IPS-NIHi7 (cell line): ENCODE results near the gene ASB10.

Experiments
- DNase-seq: peaks from one replicate; pipeline ENCODE4 v3.0.0; 2012; ENCODE audit warnings: mixed read lengths; ENCODE audit errors: extremely low spot score

ASB10 gene

DNA sequence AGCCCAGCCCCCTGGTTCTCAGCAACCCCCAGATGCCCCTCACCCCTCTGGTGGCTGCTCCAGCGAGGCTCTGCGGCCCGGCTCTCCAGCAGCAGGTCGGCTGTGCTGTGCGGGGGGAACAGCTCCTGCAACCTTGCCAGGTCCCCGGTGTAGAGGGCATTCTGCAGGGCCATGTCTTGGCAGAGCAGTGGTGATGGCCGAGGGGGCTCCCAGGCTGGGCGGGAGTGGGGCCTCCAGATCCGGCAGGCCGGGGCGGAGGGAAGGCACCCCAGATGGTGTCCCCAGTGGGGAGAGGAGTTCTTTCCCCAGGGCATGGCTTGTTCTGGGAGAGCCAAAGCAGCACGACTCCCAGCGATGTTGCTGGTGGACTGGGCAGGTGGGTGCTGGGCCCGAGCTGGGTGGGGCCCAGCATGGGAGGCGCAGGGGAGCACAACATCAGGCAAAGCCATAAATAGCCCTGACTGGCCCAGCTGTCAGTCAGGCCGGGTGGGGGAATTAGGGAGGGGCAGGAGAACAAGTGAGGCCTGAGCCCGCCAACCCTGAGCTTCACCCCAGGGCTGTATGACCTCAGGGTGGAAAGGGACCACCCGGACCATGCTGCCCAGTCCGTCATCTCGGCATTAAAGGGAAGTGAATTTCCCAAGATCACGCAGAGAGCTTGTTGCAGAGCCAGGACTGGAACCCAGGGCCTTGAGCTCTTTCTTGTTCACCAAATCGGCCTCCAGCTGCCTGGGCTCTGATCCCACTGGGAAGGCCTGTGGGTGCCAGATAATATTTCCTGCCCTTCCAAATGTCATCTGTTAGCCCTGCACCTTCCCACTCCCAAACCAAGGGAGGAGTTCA is 580 bp upstream of the ASB10 start:
- DNase-seq: no peak

DNA sequence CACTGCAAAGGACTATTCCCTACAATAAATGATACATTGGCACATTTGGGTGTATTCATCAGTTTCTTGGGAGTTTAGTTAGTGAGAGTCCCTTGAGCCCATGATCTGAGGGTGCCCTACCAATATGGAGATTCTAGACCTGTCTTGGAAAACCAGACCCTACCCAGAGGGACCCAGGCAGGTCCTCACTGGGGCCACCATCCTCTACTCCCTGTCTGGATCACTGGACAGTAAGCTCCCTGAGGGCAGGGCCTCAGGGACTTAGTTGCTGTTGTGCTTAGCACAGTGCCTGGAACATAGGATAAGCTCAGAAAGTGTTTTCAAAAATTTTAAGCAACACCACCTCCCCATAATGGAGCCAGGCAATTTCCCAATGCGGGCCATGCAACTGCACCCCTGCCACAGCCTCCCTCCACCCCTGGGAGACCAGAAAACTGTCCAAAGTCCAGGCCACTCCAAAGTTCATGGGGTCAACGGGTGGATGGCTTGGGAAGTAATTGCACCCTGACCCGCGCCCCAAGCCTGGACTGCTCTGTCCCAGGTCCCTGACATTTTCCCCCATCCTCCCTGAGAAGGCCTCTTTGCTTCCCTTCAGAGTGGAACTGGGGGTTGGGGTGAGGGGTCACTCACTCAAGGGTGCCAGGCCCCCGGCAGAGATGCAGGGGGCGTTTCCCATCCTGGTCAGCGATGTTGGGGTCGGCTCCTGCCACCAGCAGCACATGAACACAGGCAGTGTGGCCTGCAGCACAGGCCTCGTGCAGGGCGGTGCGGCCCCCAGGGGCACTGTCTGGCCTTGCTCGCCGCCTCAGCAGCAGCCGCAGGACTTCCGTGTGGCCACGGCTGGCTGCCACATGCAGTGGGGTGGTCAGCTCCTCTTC is 1.0 kb downstream of the ASB10 start:
- no peak for DNase-seq

DNA sequence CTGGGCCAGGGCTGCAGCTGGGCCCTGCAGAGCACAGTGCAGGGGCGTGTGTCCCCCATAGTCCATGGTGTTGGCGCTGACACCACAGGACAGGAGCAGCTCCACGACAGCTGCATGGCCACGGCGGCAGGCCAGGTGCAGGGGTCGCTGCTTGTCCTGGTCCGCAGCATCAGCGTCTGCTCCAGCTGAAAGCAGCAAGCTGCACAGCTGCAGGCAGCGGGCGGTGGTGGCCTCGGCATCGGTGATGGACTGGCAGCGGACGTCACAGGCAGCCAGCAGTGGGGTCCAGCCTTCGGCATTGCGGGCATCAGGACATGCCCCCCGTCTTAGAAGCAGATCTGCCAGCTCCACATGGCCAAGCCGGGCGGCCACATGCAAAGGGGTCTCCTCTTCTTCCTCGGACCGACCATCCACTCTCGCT is 6.0 kb downstream of the ASB10 start:
- DNase-seq: no peak

DNA sequence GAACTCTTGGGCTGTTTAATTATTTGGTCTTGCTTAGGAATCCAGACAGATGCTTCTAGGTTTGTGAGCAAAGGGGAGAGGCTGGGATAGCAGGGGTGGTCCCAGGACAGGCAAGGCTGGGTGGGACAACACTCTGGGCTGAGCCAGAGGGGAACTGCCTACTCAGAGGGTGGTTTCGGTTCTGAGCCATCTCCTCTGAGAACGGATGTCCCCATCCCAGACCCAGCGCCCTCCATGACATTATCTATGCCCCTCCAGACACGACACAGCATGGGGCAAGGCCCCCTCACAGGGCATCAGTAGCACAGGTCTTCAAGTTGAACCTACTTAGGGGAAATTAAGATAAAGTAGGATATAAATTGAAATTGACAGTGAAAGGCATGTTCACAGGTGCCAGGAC is 7.1 kb downstream of the ASB10 start:
- DNase-seq: no peak

DNA sequence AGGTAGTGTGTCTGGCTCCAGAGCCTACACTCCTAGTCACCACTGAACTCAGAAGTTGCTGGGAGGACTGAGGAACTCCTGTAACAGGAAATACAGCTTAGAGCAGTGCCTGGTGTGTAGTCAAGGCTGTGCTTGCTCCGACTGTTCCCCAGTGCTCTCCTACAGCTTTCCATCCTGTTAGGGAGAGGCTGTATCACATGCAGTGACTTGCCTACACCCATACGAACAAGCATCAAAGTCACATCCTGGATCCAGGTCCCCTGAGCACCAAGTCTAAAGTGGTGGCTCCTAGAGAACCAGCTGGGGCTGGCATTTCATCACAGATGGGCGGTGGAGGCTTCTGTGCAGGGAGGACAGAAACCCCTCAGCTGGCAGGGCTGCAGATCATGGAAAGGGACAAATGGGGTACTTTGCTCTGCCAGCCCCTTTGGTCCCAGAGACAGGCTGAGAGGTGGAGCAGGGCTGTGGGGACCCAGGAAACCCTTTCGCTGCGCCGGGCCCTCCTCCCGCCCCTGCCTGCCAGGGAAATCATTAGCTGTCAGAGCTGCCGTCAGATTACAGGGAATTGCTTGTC is 7.7 kb downstream of the ASB10 start:
- DNase-seq: no peak

DNA sequence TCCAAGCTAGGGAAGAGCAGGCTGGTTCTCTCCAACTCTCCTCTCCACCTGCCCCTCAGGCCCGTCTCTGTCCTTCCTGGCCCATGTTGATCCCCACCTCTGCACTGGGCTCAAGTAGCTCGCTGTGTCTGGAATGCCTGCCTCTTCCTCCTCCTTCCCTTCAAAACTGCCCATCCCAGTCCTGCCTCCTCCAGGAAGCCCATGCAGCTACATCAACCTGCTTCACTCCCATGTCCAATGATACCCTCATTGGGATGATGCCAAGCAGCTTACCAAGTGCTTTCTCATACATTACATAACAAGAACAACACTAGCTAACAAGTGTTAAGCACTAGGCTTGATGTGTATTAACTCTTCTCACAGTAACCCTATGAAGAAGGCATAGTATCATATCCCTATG is 8.2 kb downstream of the ASB10 start:
- DNase-seq: no peak

DNA sequence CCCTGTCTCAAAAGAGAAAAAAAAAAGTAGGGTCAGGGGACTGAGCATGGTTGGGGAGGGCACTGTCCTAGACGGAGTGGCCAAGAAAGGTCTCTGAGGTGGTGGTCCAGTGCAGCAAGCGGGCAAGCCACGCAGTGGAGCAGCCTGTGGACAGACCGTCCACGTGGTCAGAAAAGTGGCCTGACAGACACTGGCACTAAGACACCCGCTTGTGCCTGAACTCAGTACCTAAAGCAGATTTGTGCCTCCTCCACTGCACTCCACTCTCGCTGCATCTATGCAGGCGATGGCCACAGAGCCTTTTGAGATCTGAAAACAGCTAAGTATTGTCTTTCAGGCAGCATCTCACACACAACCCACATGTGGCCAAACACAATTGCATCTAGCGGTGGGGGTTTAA is 8.8 kb downstream of the ASB10 start:
- DNase-seq: no peak

DNA sequence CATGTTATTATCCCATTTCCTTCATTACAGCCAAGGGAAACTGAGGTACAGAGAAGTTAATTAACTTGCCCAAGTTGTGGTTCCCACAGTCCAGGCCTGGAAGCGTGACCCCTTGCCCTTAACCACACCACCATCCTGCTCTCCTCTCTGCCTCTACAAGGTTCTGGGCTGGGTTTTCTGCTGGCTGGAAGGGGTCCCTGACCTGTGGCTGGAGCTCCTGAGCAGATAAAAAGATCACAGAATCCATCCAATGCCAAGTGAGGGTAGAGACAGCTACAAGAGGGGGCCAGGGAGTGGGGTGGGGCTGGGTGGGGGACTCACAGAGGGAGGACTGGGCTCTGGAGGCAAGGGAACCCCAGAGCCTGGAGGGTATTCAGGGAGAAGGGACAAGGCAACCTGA is 9.7 kb downstream of the ASB10 start:
- no peak for DNase-seq

DNA sequence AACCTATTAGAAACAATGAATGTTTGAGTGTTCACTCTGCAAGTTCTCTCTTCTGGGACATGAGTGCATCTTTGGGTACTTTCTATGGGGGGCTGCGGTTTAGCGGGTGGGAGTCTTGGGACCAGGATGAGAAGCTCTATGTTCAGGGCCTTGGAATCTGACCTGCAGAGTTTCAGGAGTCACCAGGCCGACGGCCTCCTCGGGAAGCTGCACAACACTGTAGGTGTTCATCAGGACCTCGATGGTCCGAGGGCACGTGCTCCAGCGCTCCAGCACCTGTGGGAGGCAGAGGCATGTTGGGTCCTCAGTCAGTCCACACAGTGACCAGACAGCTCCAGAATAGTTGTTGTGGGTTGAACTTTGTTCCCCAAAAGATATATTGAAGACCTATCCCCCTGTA is 10.6 kb downstream of the ASB10 start:
- DNase-seq: no peak

DNA sequence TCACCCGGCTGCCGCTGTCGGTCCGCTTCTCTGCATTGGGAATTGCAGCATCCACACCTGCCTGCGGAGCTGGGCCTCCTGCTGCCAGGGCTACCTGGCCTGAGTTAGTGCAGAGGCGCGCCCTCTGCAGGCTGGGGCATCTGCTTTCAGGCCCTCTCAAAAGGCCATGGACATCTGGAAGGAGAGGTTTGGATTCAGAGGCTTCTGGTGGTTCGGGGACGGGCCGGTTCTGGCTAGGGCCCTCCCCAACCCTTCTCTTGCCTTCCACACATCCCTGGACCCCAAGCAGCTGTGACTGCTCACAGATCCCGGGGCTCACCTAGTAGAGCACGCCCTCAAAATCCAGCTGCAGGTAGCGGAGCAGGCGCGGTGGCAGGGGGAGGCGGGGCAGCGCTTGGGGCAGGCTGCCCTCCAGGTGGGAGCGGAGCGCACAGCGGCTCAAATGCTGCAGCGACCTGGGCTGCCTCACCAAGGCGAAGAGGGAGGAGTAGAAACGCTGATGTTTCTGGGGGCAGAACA is 11.2 kb downstream of the ASB10 start:
- peak; percentile 49 for DNase-seq

DNA sequence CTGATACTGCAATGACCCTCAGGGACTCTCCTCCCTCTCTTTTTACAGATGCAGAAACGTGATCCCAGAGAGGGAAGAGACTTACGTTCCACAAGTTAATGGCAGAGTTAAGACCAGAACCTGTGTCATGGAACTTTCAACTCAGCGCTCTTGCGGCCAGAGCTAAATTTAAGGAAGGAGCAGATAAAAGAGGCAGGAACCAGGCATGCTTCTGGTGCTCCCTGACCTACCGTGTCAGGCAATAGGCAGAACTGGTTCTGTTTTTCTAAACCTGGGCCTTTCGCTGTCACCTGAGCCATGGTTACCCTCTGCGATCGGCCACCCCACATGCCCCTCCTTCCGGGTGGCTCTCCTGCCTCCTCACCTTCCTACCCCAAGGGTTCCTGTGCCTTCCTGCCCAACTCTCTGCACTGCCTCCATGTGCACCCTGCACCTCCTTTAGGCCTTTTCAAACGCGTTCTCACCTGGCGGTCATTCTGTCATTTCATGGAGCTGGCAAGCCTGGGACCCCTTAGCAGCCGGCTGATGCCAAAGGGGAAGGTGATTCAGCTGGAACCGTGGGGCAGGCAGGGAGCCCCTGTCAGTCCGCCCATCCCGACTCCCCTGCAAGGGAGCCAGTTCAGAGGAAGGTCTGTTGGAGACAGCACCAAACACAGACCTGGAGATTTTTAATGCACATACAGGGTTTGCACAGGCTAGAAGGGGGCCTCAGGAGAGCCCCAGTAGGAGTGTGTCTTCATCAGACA is 11.8 kb downstream of the ASB10 start:
- no peak for DNase-seq

DNA sequence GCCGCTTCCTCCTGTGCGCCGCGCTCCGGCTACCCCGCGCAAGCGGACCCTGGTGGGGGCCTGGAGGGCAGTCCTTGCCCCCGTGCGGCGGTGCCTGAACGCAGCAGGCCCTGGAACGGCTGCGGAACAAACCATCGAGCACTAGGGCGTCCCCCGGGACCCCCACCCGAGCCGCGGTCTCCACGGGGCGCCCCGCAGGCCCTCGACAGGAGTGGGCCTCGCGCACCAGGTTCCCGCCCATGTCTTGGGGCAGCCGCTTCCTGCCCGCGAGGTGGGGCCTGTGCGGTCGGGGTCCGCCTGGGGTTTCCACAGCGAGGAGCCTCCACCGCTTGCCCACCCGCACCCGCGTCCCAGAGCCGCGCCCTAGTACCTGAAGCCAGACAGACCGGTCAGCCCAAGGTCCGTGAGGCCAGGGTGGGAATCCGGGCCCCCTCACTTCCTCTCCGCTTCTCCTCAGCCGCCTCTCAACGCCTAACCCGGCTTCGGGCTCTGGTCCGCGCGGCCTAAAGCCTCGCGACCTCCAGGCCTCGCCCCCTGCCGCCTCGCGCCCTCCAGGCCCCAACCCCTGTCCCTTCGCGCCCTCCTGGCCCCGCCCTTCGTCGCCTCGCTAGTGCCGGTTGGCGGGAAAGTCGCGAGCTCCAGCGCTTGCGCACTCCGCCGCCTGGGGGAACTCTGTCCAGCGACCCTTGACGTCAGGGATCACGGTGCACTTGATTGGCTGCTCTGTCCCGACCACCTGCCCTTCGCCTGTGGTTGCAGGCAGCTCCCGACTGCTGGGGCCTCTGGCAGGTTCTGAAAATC is 12.6 kb downstream of the ASB10 start:
- peak; percentile 74 for DNase-seq

DNA sequence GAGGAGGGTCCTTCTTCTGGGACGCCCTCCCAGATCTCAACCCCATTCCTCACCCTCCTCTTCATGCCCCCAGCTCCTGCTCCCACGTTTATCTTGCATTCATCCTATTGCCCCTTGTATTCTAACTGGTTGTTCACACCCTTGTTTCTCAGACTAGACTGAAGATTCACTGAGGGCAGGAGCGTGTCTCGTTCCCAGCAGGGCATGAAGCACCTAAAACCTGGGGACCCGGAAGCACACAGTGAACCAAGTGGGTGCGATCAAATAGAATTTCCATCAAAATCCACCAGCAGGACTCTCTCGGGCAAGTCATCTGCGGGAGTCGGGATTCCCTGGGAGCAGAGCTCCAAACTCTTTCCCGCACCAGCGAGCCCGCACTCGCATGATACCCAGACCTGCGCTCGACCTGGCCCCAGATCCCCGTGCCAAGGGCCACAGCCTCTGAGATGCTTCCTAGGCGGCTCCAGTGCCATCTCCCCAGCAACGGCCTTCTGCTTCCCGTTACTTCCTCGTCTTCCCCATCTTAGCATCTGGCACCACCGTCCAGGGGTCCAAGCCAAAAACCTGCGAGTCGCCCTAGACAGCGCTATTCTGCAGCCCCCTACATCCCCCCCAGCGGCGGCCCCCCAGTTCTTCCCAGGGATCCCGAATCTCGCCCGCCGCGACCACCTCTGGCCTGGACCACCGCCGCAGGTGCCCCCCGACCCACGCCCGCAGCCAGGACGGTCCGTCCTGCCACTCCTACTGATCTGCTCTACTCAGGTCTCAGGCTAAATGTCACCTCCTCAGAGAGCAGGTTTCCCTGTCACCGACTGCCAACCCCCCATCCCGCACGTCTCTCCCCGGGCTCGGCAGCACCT is 13.4 kb downstream of the ASB10 start:
- no peak for DNase-seq

DNA sequence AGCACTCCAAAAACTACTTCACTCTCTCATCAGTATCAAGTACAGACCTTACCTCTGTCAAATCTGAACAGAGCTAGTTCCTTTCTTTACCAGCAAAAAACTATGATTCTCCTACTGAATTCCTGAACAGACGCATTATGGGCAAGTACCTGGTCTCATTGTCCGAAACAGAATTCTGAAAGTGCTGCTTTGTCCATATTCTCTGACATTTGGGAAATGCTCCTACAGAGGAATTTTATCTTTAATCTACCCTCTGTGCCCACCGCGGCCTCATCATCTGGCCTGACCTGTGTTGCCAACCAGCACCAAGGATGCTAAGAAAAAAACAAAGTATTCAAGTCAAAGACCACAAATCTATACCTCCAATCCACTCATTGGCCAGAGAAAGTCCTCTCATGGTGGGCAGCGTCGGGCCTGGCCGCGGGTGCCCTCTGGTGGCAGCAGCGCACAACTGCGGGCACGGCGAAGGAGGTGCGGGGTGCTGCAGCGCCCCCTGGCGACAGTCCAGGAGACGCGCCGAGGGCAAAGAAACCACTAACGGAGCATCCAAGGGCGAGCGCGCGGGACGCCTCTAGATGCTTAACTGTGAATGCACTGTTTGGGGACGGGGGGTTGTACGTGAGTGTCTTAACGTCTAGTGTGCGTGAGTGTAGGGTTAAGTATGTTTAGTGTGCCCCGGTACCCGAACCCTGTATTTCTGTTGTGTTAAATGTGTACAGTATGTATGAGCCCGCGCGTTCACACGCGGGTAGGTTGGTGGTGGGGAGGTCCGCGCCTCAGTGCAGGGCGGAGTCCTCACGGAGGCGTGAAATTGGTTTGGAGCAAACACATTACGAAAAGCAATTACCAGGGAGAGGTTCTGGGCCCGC is 14.5 kb downstream of the ASB10 start:
- peak; percentile 89 for DNase-seq

DNA sequence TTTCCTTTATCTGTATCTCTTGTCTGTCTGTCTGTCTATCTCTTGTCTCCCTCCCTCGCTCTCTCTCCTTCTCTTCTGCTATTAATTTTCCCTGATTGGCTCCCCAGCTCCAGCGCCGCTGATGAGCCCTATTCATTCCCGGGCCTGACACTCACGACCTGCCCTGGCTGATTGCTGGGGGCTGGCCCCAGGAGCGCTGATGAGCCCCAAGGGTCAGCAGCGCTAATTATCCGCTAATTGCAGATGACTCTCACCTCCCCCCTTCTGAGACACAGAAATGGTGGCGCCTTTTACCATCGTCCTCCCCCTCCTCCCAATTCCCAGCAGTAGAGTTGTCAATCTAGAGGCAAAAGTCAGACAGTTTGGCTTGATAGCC is 18.3 kb downstream of the ASB10 start:
- DNase-seq: no peak

DNA sequence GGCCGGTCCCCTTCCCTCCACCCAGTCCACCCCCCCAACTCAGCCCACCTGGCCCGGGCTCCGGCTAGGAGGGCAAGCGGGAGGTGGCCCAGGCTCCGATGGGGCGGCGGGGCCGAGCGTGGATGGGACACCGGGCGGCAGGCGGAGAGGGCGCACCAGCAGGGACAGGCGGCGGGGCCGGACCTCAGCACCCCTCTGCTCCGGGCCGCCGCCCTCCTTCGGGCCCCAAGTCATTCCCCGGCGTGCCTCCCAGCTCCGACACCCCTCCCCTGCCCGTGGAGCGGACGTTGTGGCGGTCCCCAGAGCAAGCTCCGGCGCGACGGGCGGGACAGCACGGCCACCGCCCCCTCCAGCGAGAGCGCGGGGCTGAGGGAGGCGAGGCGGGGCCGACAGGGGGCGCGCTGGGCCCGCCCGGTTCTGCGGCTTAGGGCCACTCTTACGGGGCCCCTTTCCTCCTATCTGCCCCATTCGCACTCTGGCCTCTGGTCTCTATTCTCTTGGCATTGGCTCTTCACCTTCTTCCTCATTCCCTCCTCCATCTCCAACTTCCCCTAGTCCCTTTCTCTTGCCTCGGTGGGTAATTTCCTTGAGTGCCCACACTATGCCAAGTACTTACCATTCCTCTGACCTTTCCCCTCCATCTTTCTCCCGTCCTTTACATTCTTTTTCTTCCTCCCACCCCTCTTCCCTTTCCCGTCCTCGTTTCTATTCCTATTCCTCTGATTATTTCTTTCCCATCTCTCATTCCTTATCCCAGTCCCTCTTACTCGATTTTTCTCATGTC is 18.9 kb downstream of the ASB10 start:
- peak; percentile 83 for DNase-seq

DNA sequence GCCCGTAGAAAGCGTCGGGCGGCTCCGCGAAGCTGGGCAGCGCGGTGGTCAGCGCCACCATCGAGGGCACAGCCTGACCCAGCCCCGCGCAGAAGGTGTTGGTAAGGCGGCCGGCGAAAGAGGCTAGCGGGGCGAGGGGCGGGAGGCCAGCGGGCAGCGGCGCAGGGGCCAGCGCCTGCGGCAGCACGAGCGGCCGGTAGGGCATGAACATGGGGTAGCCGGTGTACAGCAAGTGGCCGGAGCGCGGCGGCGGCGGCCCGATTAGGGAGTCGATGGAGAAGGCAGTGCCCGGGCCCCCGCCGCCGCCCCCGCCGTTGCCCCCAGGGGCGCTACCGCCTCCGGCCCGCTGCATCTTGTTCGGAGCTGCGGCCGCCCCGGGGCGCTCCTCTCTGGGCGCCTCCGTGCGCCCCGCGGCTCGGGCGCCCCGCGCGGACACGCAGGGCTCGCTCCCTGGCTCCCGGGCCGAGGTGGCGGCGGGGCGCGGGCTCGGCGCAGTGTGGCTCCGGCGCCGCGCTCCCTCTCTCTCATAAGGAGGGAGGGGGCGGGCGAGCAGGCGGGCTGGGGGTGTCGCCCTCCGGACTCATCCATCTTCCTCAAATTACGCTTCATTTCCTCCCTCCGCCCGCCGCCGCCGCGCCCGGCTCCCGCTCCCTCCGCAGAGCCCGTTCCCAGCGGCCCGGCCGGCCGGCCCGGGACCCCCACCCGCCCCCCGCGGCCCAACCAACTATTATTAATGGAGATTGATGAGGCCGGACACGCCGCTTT is 19.7 kb downstream of the ASB10 start, which contains the start of gene GBX1:
GBX1 (minus strand) TSS at position 498 of the 765 bp plus-strand sequence; CDS start at position 352, 146 bp downstream.
- peak; percentile 59 for DNase-seq
